Fibroblast of skin of right quadriceps (primary cell): ENCODE results near the gene NRG2.

ENCODE experiments used
- DNase-seq: peaks from one replicate; pipeline ENCODE4 v3.0.0-alpha.2; 2013

The NRG2 gene

GRCh38 chr5:139807647-139808030, 235.5 kb downstream of the NRG2 start:
- no peak for DNase-seq

GRCh38 chr5:139806726-139807646, 236.1 kb downstream of the NRG2 start:
- DNase-seq, result no peak

GRCh38 chr5:139806111-139806510, 237.0 kb downstream of the NRG2 start:
- no peak for DNase-seq

GRCh38 chr5:139805545-139805944, 237.6 kb downstream of the NRG2 start:
- DNase-seq, result no peak

GRCh38 chr5:139804800-139805397, 238.2 kb downstream of the NRG2 start:
- DNase-seq, result no peak

- DNase-seq, result no peak
These were observed 239.1 kb downstream of the NRG2 start for GRCh38 chr5:139803978-139804377.

GRCh38 chr5:139799359-139799758, 243.7 kb downstream of the NRG2 start:
- no peak for DNase-seq

GRCh38 chr5:139798883-139799282, 244.2 kb downstream of the NRG2 start:
- DNase-seq, result no peak

GRCh38 chr5:139797856-139798510, 245.1 kb downstream of the NRG2 start:
- DNase-seq, result no peak

GRCh38 chr5:139797335-139797734, 245.8 kb downstream of the NRG2 start:
- no peak for DNase-seq
